Trophoblast cell (in vitro differentiated cells and primary cell): ENCODE measurements around the gene TLCD3A.

Experiments used
- DNase-seq, 2 donors: peaks; one replicate each; pipeline ENCODE4 v3.0.0-alpha.2; 2016
- H2AFZ ChIP-seq: 2 replicates; pipeline ENCODE4 v1.6.1; 2013; ENCODE audit warnings: low read length, moderate library complexity, mild to moderate bottlenecking; ENCODE audit not compliant: insufficient read depth, poor library complexity
- H2AK5ac ChIP-seq: 2 replicates; pipeline ENCODE4 v1.6.1; 2013; ENCODE audit warnings: mild to moderate bottlenecking, low read length
- H2BK120ac ChIP-seq: 2 replicates; pipeline ENCODE4 v1.6.1; 2013; ENCODE audit warnings: low read length, mild to moderate bottlenecking, moderate library complexity; ENCODE audit not compliant: insufficient read depth, poor library complexity
- H2BK12ac ChIP-seq: 2 replicates; pipeline ENCODE4 v1.6.1; 2013; ENCODE audit warnings: mild to moderate bottlenecking, low read length, moderate library complexity
- H2BK5ac ChIP-seq: 2 replicates; pipeline ENCODE4 v1.6.1; 2013; ENCODE audit warnings: low read length, low read depth, moderate library complexity, mild to moderate bottlenecking; ENCODE audit not compliant: poor library complexity
- H3K14ac ChIP-seq: 2 replicates; pipeline ENCODE4 v1.6.1; 2013; ENCODE audit warnings: mild to moderate bottlenecking, low read length
- H3K18ac ChIP-seq: 2 replicates; pipeline ENCODE4 v1.6.1; 2013; ENCODE audit warnings: mild to moderate bottlenecking, low read length
- H3K23ac ChIP-seq: 2 replicates; pipeline ENCODE4 v1.6.1; 2013; ENCODE audit warnings: low read length
- H3K27ac ChIP-seq: 2 replicates; pipeline ENCODE4 v1.5.1; 2013; ENCODE audit warnings: low read depth, mild to moderate bottlenecking, inconsistent platforms, low read length, moderate library complexity
- H3K27me3 ChIP-seq: 2 replicates; pipeline ENCODE4 v1.6.1; 2013; ENCODE audit warnings: inconsistent platforms, mild to moderate bottlenecking, low read length, moderate library complexity; ENCODE audit not compliant: insufficient read depth
- H3K36me3 ChIP-seq, 2 experiments: 1 replicate in 1 of 2; 2 replicates in 1 of 2; pipeline ENCODE4 v1.6.1; 2013; ENCODE audit warnings: low read length in 2 of 2, mild to moderate bottlenecking in 2 of 2, moderate library complexity in 1 of 2; ENCODE audit not compliant: insufficient read depth in 2 of 2, control insufficient read depth in 1 of 2
- H3K4ac ChIP-seq: 2 replicates; pipeline ENCODE4 v1.6.1; 2013; ENCODE audit warnings: low read depth, mild to moderate bottlenecking, low read length, moderate library complexity
- H3K4me1 ChIP-seq, 2 experiments: 1 replicate in 1 of 2; 2 replicates in 1 of 2; pipeline ENCODE4 v1.6.1; 2013; ENCODE audit warnings: low read length in 2 of 2, mild to moderate bottlenecking in 2 of 2, moderate library complexity in 1 of 2; ENCODE audit not compliant: insufficient read depth in 2 of 2, control insufficient read depth in 1 of 2
- H3K4me2 ChIP-seq: 2 replicates; pipeline ENCODE4 v1.6.1; 2013; ENCODE audit warnings: inconsistent platforms, mild to moderate bottlenecking, low read length, moderate library complexity
- H3K4me3 ChIP-seq: 2 replicates; pipeline ENCODE4 v1.5.1; 2013; ENCODE audit warnings: mild to moderate bottlenecking, low read depth, low read length, inconsistent platforms
- H3K79me1 ChIP-seq: one replicate; pipeline ENCODE4 v1.6.1; 2013; ENCODE audit warnings: low read length
- H3K79me2 ChIP-seq: 2 replicates; pipeline ENCODE4 v1.6.1; 2013; ENCODE audit warnings: low read length, mild to moderate bottlenecking; ENCODE audit not compliant: control insufficient read depth, insufficient read depth, poor library complexity
- H3K9ac ChIP-seq: 2 replicates; pipeline ENCODE4 v1.6.1; 2013; ENCODE audit warnings: mild to moderate bottlenecking, low read length
- H3K9me3 ChIP-seq: 2 replicates; pipeline ENCODE4 v1.6.1; 2013; ENCODE audit warnings: low read depth, mild to moderate bottlenecking, control low read depth, inconsistent platforms, low read length; ENCODE audit not compliant: insufficient read depth
- H4K12ac ChIP-seq: 2 replicates; pipeline ENCODE4 v1.6.1; 2013; ENCODE audit warnings: low read depth, mild to moderate bottlenecking, low read length, moderate library complexity
- H4K8ac ChIP-seq: 2 replicates; pipeline ENCODE4 v1.6.1; 2013; ENCODE audit warnings: low read depth, mild to moderate bottlenecking, low read length, moderate library complexity
- H4K91ac ChIP-seq: one replicate; pipeline ENCODE4 v1.6.1; 2013; ENCODE audit warnings: low read depth, mild to moderate bottlenecking, low read length, moderate library complexity
- WGBS: extraction: QIAGEN DNeasy Blood & Tissue Kit; methylation state at CpG from one replicate; pipeline ENCODE4 v1.1.7; 2013; ENCODE audit warnings: missing lambda C conversion rate; ENCODE audit not compliant: insufficient read length, insufficient coverage; ENCODE audit errors: extremely low coverage; 5-methylcytosine and 5-hydroxymethylcytosine counted together

Gene TLCD3A

DNA sequence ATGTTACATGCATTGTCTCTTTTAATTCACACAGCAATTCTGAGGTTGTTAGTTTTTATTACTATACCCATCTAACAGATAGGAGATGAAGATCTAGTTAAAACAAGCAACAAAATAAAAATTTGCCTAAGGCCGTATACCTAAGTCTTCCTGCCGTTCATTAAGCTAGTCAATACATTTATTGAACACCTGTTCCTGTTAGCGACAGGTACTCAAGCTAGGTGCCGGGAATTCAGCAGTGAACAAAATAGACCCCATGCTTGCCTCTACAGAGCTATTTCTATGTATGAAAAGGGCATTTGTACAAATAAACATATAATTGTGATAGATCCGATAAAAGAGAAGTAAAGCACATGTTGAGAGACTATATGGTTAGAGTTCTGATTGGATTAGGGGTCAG lies 14.3 kb upstream of the TLCD3A start:
- Histone ChIP-seq H3K23ac (no peak overlapping the region), H2AFZ (no peak overlapping the region), H3K79me2 (peaks cover 2% of the 10 kb centered on the region), H2AK5ac (no peak overlapping the region), H4K12ac (no peak overlapping the region), H3K4me3 (no peak overlapping the region), H3K4me1 (peaks cover 0 to 4% of the 10 kb centered on the region in 2 experiments), H3K9me3 (no peaks in the 10 kb centered on the region), H3K79me1 (peaks cover 6% of the 10 kb centered on the region), H3K27ac (no peak overlapping the region), H4K91ac (no peak overlapping the region), H3K9ac (no peak overlapping the region), H3K4ac (no peak overlapping the region), H3K18ac (no peak overlapping the region), H2BK12ac (no peak overlapping the region), H2BK5ac (no peak overlapping the region), H3K14ac (no peak overlapping the region), H2BK120ac (no peak overlapping the region), H3K27me3 (no peaks in the 10 kb centered on the region), H3K36me3 (no peaks in the 10 kb centered on the region), H3K4me2 (no peak overlapping the region), H4K8ac (no peak overlapping the region)
- no CpG with 5 or more reads among the region's 5 CpGs for WGBS
- no peak for DNase-seq

DNA sequence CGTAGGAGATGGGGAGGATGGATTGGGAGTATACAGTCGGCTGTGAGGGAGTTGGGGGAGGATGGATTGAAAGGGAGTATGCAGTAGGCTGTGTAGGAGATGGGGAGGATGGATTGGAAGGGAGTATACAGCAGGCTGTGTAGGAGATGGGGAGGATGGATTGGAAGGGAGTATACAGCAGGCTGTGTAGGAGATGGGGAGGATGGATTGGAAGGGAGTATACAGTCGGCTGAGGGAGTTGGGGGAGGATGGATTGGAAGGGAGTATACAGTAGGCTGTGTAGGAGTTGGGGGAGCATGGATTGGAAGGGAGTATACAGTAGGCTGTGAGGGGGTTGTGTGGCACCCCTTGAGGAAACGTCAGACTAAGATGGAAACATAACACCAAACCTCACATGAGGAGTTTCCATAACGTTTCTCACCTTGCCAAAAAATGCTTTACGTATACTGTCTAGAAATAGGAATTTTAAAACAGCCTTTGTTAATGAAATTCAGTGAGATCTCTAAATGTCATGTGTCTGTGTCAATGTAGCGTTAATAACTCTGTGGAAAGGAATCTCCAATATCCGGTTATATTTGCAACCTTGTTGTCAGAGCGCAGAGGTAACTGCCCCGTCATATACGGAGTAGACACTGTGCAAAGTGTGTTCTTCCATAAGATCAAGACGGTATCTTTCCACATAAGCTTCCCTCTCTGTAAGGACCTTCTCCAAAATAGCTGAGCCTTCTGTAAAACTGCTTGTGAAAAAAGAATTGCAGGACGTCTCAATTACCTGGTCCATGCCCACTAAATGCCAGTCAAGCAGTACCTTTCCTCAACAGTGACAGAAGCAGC lies 11.5 kb upstream of the TLCD3A start:
- Histone ChIP-seq H2AK5ac (no peak overlapping the region), H3K4ac (no peak overlapping the region), H4K12ac (no peak overlapping the region), H3K27me3 (no peaks in the 10 kb centered on the region), H3K4me2 (no peak overlapping the region), H3K4me3 (no peak overlapping the region), H3K79me1 (no peaks in the 10 kb centered on the region), H2AFZ (no peak overlapping the region), H4K91ac (no peak overlapping the region), H2BK12ac (no peak overlapping the region), H3K27ac (no peak overlapping the region), H3K9me3 (no peaks in the 10 kb centered on the region), H3K9ac (no peak overlapping the region), H3K23ac (no peak overlapping the region), H3K36me3 (no peaks in the 10 kb centered on the region), H3K79me2 (no peaks in the 10 kb centered on the region), H3K14ac (no peak overlapping the region), H2BK120ac (no peak overlapping the region), H3K4me1 (peaks cover 0 to 2% of the 10 kb centered on the region in 2 experiments), H2BK5ac (no peak overlapping the region), H4K8ac (no peak overlapping the region), H3K18ac (no peak overlapping the region)
- no CpG with 5 or more reads among the region's 13 CpGs for whole genome bisulfite sequencing
- DNase-seq, result no peak

DNA sequence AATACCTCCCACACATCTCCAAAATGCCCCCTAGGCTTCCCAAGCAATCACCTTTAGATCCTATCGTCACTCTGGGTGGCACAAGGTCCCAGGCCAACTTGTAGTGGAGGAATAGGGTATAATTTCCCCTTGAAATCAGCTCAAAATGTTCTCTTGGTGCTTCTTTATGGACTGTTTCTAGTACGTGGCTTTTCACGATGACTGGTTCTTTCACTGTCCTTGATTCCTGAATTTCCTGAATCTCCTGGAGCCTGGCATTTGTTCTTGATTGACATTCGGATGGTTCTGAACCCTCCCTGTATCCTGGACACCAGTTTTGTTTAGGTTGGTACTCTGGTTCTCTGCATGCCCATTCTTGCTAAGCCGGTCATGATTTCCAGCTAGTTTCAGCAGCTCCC lies 10.9 kb upstream of the TLCD3A start:
- Histone ChIP-seq H3K9me3 (no peaks in the 10 kb centered on the region), H3K79me2 (no peaks in the 10 kb centered on the region), H3K23ac (no peak overlapping the region), H3K27ac (no peak overlapping the region), H3K4me1 (peaks cover 0 to 2% of the 10 kb centered on the region in 2 experiments), H2AFZ (no peak overlapping the region), H2AK5ac (no peak overlapping the region), H4K8ac (no peak overlapping the region), H3K4me2 (no peak overlapping the region), H3K18ac (no peak overlapping the region), H3K14ac (no peak overlapping the region), H2BK12ac (no peak overlapping the region), H2BK5ac (no peak overlapping the region), H3K9ac (no peak overlapping the region), H3K27me3 (no peaks in the 10 kb centered on the region), H3K79me1 (no peaks in the 10 kb centered on the region), H4K12ac (no peak overlapping the region), H4K91ac (no peak overlapping the region), H3K4me3 (no peak overlapping the region), H2BK120ac (no peak overlapping the region), H3K4ac (no peak overlapping the region), H3K36me3 (no peaks in the 10 kb centered on the region)
- no peak for DNase-seq
- WGBS, result no CpG with 5 or more reads among the region's 5 CpGs

DNA sequence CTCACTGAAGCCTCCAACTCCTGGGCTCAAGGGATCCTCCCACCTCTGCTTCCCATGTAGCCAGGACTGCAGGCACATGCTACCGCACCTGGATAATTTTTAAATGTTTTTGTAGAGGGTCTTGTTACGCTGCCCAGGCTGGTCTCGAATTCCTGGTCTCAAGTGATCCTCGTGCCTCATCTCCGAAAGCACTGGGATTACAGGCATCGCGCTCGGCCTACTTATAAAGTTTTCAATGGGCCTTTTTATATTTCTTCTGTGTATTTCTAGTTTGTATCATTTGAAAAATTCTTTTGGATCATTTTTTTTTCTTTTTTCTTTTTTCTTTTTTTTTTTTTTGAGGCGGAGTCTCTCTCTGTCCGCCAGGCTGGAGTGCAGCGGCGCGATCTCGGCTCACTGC lies 7.3 kb upstream of the TLCD3A start:
- no peak overlapping the region for H3K23ac ChIP-seq
- H3K14ac ChIP-seq, result no peak overlapping the region
- no peak overlapping the region for H3K4me3 ChIP-seq
- no peak overlapping the region for H2BK5ac ChIP-seq
- no peaks in the 10 kb centered on the region for H3K36me3 ChIP-seq
- H2BK12ac ChIP-seq, result no peak overlapping the region
- H3K9me3 ChIP-seq, result no peaks in the 10 kb centered on the region
- H4K91ac ChIP-seq, result no peak overlapping the region
- H2BK120ac ChIP-seq, result no peak overlapping the region
- no peaks in the 10 kb centered on the region for H3K79me2 ChIP-seq
- H3K4me2 ChIP-seq, result no peak overlapping the region
- H2AK5ac ChIP-seq, result no peak overlapping the region
- H3K79me1 ChIP-seq, result no peaks in the 10 kb centered on the region
- H3K4me1 ChIP-seq, result peaks cover 0 to 2% of the 10 kb centered on the region in 2 experiments
- no peak overlapping the region for H4K12ac ChIP-seq
- no peak overlapping the region for H3K27ac ChIP-seq
- H2AFZ ChIP-seq, result no peak overlapping the region
- no CpG with 5 or more reads among the region's 14 CpGs for WGBS
- no peak overlapping the region for H4K8ac ChIP-seq
- no peak for DNase-seq
- no peaks in the 10 kb centered on the region for H3K27me3 ChIP-seq
- no peak overlapping the region for H3K18ac ChIP-seq
- H3K4ac ChIP-seq, result no peak overlapping the region
- no peak overlapping the region for H3K9ac ChIP-seq
